T-helper 22 cell (primary cell): ENCODE data around the gene ITPRIPL1.

Experiments used
- DNase-seq: peaks from one replicate; pipeline ENCODE4 v3.0.0-alpha.2; 2020; ENCODE audit warnings: low read depth

ITPRIPL1 gene

DNA sequence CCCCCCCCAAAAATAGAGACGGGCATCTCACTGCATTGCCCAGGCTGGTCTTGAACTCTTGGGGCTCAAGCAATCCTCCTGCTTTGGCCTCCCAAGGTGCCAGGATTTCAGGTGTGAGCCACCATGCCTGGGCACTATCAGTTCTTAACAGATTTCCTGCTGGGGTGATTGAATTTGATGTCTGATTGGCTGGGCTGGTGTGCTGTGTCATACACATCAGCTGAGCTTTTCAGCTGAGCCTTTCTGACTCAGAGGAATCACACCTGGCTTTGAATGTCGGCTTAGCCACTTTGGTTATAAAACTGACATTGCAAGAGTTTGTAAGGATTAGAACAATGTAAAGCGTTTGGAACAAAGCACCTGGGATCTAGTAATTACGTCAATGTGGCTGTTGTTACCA lies 29.4 kb downstream of the ITPRIPL1 start:
- no peak for DNase-seq

DNA sequence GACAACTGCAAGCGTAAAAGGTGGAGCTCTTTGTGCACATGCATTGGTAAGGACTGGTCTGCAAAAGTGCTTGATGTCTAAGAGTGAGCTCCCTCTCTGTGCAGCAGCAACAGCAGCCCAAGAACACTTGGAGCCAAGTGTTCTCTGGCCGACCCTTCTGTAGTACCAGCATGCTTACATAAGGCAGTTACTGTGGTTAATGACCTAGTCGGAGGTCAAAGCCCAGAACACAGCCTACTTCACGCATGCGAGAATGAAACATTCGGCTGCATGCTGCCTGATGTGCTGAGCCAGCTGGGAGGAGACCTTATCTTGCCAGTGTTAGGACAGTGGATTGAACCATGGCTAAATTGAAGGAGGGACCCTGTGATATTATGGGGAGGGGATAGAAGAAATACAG lies 31.8 kb downstream of the ITPRIPL1 start:
- DNase-seq, result no peak

GRCh38 chr2:96359310-96359709 lies 34.2 kb downstream of the ITPRIPL1 start:
- DNase-seq, result no peak

DNA sequence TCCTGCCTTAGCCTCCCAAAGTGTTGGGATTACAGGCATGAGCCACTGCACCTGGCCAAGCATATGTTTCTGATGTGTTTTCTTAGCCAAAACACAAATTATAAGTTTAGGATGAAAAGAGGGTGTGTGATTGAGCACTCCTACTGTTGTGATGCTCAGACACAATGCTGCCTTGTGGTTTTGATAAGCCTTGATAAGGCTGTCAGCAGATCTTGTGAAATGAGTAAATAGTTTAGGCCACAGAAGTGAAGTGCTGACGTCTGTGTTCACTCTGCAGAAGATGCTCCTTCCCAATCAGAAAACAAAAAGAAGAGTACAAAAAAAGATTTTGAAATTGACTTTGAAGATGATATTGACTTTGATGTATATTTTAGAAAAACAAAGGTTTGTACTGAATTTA lies 34.7 kb downstream of the ITPRIPL1 start:
- peak; percentile 44 for DNase-seq

DNA sequence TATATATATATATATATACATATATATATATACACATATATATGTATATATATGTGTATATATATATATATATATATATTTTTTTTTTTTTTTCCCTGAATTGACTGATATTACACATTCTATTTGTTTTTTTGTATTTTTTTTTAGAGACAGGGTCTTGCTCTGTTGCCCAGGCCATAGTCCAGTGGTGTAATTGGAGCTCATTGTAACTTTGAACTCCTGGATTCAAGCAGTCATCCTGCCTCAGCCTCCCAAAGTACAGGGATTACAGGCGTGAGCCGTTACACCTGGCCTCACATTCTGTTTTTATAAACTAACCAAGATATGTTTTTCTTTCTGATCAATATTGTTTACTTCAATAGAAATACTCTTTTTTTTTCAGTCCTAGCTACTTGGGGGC lies 36.6 kb downstream of the ITPRIPL1 start:
- DNase-seq, result no peak

DNA sequence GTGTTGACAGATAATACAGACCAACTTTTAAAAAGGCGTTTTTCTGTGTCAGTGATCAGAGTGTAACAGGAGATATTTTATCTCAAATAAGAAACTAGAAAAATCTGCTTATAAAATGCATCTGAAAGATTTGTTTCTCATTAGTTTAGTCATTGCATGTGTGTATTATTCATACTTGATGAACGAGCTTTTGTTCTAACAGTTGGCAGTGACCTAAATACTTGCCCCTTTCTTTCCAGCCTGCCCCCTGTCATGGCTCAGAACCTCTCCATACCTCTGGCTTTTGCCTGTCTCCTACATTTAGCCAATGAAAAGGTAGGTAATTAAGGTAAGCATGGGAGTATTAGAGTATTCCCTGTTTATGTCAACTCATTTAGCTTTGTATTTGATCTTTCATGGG lies 44.1 kb downstream of the ITPRIPL1 start:
- DNase-seq, result no peak

DNA sequence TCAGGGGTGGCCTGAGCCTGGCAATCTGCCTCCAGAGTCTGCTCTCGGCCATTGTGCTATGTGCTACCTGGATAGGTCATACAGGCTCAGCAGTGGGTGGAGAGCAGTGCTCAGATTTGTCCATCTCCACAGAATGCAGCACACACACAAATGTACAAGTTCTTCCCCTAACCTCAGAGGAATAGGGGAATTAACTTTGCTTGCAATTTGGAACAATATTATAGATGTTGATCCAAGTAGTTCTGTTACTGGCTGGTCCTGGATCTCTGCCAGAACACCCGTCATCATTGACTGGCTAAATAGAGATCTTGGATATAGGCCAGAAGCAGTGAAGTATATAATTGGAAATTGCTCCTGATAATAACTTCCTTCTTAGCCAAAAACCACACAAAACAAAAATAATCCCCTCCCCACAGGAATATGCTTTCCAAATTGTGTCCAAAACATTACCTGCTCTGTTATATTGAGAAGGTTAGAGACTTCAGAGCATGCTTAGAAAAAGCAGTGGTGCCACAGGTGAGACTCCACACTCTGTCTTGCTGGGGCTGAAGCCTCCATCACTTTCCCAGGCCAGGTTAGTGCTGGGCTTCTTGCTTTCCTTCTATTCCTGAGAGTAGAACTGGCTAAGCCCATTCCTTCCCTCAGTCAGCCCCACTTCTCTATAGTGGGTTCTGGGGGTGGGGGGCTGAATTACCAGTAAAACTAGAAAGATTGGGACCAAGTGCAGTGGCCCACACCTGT lies 49.3 kb downstream of the ITPRIPL1 start:
- no peak for DNase-seq
